SK-N-SH treated with all-trans-retinoic acid at 6 μM for 48 hours (cell line): ENCODE results near the gene LRRC75A.

Experiments
- ARNTL ChIP-seq: fragments of 450-650 bp; formaldehyde crosslinking; IDR thresholded peaks from 2 replicates; pipeline ENCODE4 v1.5.0; 2020; ENCODE audit warnings: low read depth, mild to moderate bottlenecking, moderate library complexity, borderline replicate concordance
- BACH2 ChIP-seq: fragments of 250-450 bp; sonication (Bioruptor Pico); IDR thresholded peaks from 2 replicates; pipeline ENCODE4 v1.9.0; 2021; ENCODE audit warnings: mild to moderate bottlenecking, borderline replicate concordance
- CSRNP3 ChIP-seq: fragments of 250-450 bp; sonication (Bioruptor Pico); IDR thresholded peaks from 2 replicates; pipeline ENCODE4 v1.5.1; 2021; ENCODE audit warnings: mild to moderate bottlenecking, moderate library complexity
- GLIS3 ChIP-seq: fragments of 250-450 bp; sonication (Bioruptor Pico); IDR thresholded peaks from 2 replicates; pipeline ENCODE4 v1.5.0; 2020; ENCODE audit warnings: mild to moderate bottlenecking, moderate library complexity
- PATZ1 ChIP-seq: fragments of 250-450 bp; sonication (Bioruptor Pico); IDR thresholded peaks from 2 replicates; pipeline ENCODE4 v1.8.0; 2020; ENCODE audit warnings: mild to moderate bottlenecking, moderate library complexity, borderline replicate concordance
- POU6F1 ChIP-seq: fragments of 250-450 bp; sonication (Bioruptor Pico); IDR thresholded peaks from 2 replicates; pipeline ENCODE4 v1.8.0; 2021; ENCODE audit warnings: low read depth, mild to moderate bottlenecking, moderate library complexity, borderline replicate concordance
- PPARA ChIP-seq: fragments of 250-450 bp; sonication (Bioruptor Pico); IDR thresholded peaks from 2 replicates; pipeline ENCODE4 v1.5.0; 2020; ENCODE audit warnings: mild to moderate bottlenecking, borderline replicate concordance
- SNAI2 ChIP-seq: fragments of 250-450 bp; sonication (Bioruptor Pico); IDR thresholded peaks from 2 replicates; pipeline ENCODE4 v1.5.0; 2020; ENCODE audit warnings: mild to moderate bottlenecking, moderate library complexity
- TCF4 ChIP-seq: fragments of 250-450 bp; sonication (Bioruptor Pico); IDR thresholded peaks from 2 replicates; pipeline ENCODE4 v1.8.0; 2021; ENCODE audit warnings: mild to moderate bottlenecking, moderate library complexity, borderline replicate concordance
- TOX ChIP-seq: fragments of 250-450 bp; sonication (Bioruptor Pico); IDR thresholded peaks from 2 replicates; pipeline ENCODE4 v1.8.0; 2021; ENCODE audit warnings: mild to moderate bottlenecking, moderate library complexity, borderline replicate concordance
- ZC3H10 ChIP-seq: fragments of 250-450 bp; sonication (Bioruptor Pico); IDR thresholded peaks from 2 replicates; pipeline ENCODE4 v1.5.1; 2021; ENCODE audit warnings: mild to moderate bottlenecking, moderate library complexity
- ZFP30 ChIP-seq: fragments of 450-650 bp; formaldehyde crosslinking; IDR thresholded peaks from 2 replicates; pipeline ENCODE4 v1.5.0; 2022; ENCODE audit warnings: mild to moderate bottlenecking, moderate library complexity
- ZNF565 ChIP-seq: fragments of 450-650 bp; formaldehyde crosslinking; conservative IDR thresholded peaks from 2 replicates; pipeline ENCODE4 v1.5.0; 2020; ENCODE audit warnings: low read depth, mild to moderate bottlenecking, moderate library complexity

- TF ChIP-seq CSRNP3 (CRISPR knock-in tag), result no peak
- TF ChIP-seq ZC3H10 (CRISPR knock-in tag), result no peak
- TF ChIP-seq ZNF565, result no peak
- no peak for TF ChIP-seq TCF4 (CRISPR knock-in tag)
- no peak for TF ChIP-seq BACH2 (CRISPR knock-in tag)
- TF ChIP-seq ZFP30, result no peak
- no peak for TF ChIP-seq SNAI2 (CRISPR knock-in tag)
- TF ChIP-seq TOX (CRISPR knock-in tag), result no peak
- TF ChIP-seq ARNTL (CRISPR knock-in tag), result no peak
- TF ChIP-seq PATZ1 (CRISPR knock-in tag), result no peak
- no peak for TF ChIP-seq PPARA
- no peak for TF ChIP-seq POU6F1 (CRISPR knock-in tag)
- TF ChIP-seq GLIS3 (CRISPR knock-in tag), result no peak
Measured at GRCh38 chr17:16511593-16511992, 19.6 kb upstream of the LRRC75A start.
